Measurements from ENCODE around the gene FSTL5. TPM values are rescaled to one million over a fixed set of nuclear protein-coding genes. Genes with fewer than 3 reads are reported as not detected.

FSTL5 gene
- total and polyA plus RNA-seq, 2 of the 13 experiments (the other 11 are each of a cell fraction or from before 2014, with no cell fraction given), result 0.03 to 0.07 TPM

GRCh38 chr4:161664740-161665139 is 499.1 kb downstream of the FSTL5 start:
- in situ Hi-C loops (cut with HindIII; ENCODE audit: extremely low pct_ligation_motif_present, low pct_unique_long_range_greater_than_20kb) (no loop called here), intact Hi-C loops (cut with micrococcal nuclease; ENCODE audit: unreplicated experiment) (no loop called here)
- CTCF ChIA-PET (ENCODE audit: low intra/inter-chr PET ratio, low total read pairs), result no interaction called here
- no peaks in the 10 kb centered on the region for H4K20me1 ChIP-seq (ENCODE audit: insufficient read depth, low read length)
- FAIRE-seq (no peak), DNase-seq (ENCODE audit: low spot score) (no peak), ATAC-seq (no peak)
- H3K79me2 ChIP-seq (ENCODE audit: insufficient read depth, low read length), result no peaks in the 10 kb centered on the region
- no peak overlapping the region for H3K9ac ChIP-seq (ENCODE audit: insufficient read depth, low read depth, low read length)
- WGBS (ENCODE audit: low lambda C conversion rate), result 30% methylated on average over 7 of the region's 7 CpGs
- POLR2A ChIA-PET, result no interaction called here
- BruUV-seq (replicated peaks), result no TSS peak
- H3K36me3 ChIP-seq (replicated peaks in 1 of 2; ENCODE audit: control insufficient read depth in 1 of 2, insufficient read depth in 2 of 2, low read length in 2 of 2), result no peaks in the 10 kb centered on the region
- H3K4me1 ChIP-seq (ENCODE audit: insufficient read depth, low read length), result no peaks in the 10 kb centered on the region
- TF ChIP-seq ZFP41 (CRISPR knock-in tag; IDR thresholded peaks at IDR 0.05; ENCODE audit: borderline replicate concordance) (no peak), EEA1 (CRISPR knock-in tag; IDR thresholded peaks at IDR 0.05; ENCODE audit: borderline replicate concordance) (no peak), MZF1 (CRISPR knock-in tag; IDR thresholded peaks at IDR 0.05; ENCODE audit: borderline replicate concordance) (no peak)
- H2AFZ ChIP-seq (ENCODE audit: low read length), result no peak overlapping the region
- no peak overlapping the region for H3K4me3 ChIP-seq (replicated peaks in 1 of 3; ENCODE audit: insufficient read depth in 1 of 3, low read depth in 2 of 3, low read length in 3 of 3)
- H3K9me3 ChIP-seq (ENCODE audit: low read length), result no peaks in the 10 kb centered on the region
- no peaks in the 10 kb centered on the region; a peak in 1 of 5 replicates for H3K27me3 ChIP-seq (ENCODE audit: control insufficient read depth in 1 of 2, insufficient read depth in 2 of 2, low read length in 2 of 2)
- no peak overlapping the region for H3K4me2 ChIP-seq (ENCODE audit: low read depth, low read length)
- no peak overlapping the region for H3K27ac ChIP-seq (ENCODE audit: extremely low read length, insufficient read depth, low read length)

GRCh38 chr4:161663844-161664243 is 500.0 kb downstream of the FSTL5 start:
- POLR2A ChIA-PET, result no interaction called here
- Histone ChIP-seq H3K27ac (ENCODE audit: extremely low read length, insufficient read depth, low read length) (no peak overlapping the region), H3K9me3 (ENCODE audit: low read length) (no peaks in the 10 kb centered on the region), H3K27me3 (ENCODE audit: control insufficient read depth in 1 of 2, insufficient read depth in 2 of 2, low read length in 2 of 2) (no peaks in the 10 kb centered on the region; a peak in 1 of 5 replicates), H3K4me2 (ENCODE audit: low read depth, low read length) (no peak overlapping the region), H3K79me2 (ENCODE audit: insufficient read depth, low read length) (no peaks in the 10 kb centered on the region), H2AFZ (ENCODE audit: low read length) (no peak overlapping the region), H4K20me1 (ENCODE audit: insufficient read depth, low read length) (no peaks in the 10 kb centered on the region), H3K9ac (ENCODE audit: insufficient read depth, low read depth, low read length) (no peak overlapping the region), H3K36me3 (replicated peaks in 1 of 2; ENCODE audit: control insufficient read depth in 1 of 2, insufficient read depth in 2 of 2, low read length in 2 of 2) (no peaks in the 10 kb centered on the region), H3K4me1 (ENCODE audit: insufficient read depth, low read length) (no peaks in the 10 kb centered on the region), H3K4me3 (replicated peaks in 1 of 3; ENCODE audit: insufficient read depth in 1 of 3, low read depth in 2 of 3, low read length in 3 of 3) (no peak overlapping the region)
- CTCF ChIA-PET (ENCODE audit: low intra/inter-chr PET ratio, low total read pairs), result no interaction called here
- DNase-seq (ENCODE audit: low spot score), result no peak
- TF ChIP-seq FOXM1 (CRISPR knock-in tag; IDR thresholded peaks at IDR 0.05), result no peak
- no peak for TF ChIP-seq GTF3A (CRISPR knock-in tag; conservative IDR thresholded peaks at IDR 0.05)
- TF ChIP-seq RFXANK (CRISPR knock-in tag; IDR thresholded peaks at IDR 0.05), result no peak
- no peak for TF ChIP-seq SNAPC5 (CRISPR knock-in tag; IDR thresholded peaks at IDR 0.05; ENCODE audit: borderline replicate concordance)
- no peak for TF ChIP-seq CBX1 (IDR thresholded peaks at IDR 0.05; ENCODE audit: low read depth)
- TF ChIP-seq ZNF317 (CRISPR knock-in tag; IDR thresholded peaks at IDR 0.05), result no peak
- no peak for TF ChIP-seq ZNF143 (CRISPR knock-in tag; IDR thresholded peaks at IDR 0.05)
- in situ Hi-C loops (cut with HindIII; ENCODE audit: extremely low pct_ligation_motif_present, low pct_unique_long_range_greater_than_20kb), result no loop called here
- no peak for ATAC-seq
- no peak for FAIRE-seq
- intact Hi-C loops (cut with micrococcal nuclease; ENCODE audit: unreplicated experiment), result no loop called here
- BruUV-seq (replicated peaks), result no TSS peak
- 26% methylated on average over 6 of the region's 6 CpGs for WGBS (ENCODE audit: low lambda C conversion rate)
